Upper lobe of right lung (tissue), 1 donor: ENCODE data around the gene MCM9. TPM values are rescaled to one million over a fixed set of nuclear protein-coding genes. Genes with fewer than 3 reads are reported as not detected.

Experiments
- ATAC-seq: fragments of 200-7000 bp; cut with Tn5 transposase; one replicate; pipeline ENCODE4 v1.9.1; 2020; ENCODE audit warnings: mild to moderate bottlenecking, moderate library complexity
- DNase-seq: peaks from one replicate; pipeline ENCODE4 v3.0.0-alpha.2; 2020
- H3K27ac ChIP-seq: fragments of 200-600 bp; one replicate; pipeline ENCODE4 v1.8.0; 2022
- H3K27me3 ChIP-seq: fragments of 200-600 bp; one replicate; pipeline ENCODE4 v1.8.0; 2022; ENCODE audit warnings: mild to moderate bottlenecking
- H3K36me3 ChIP-seq: fragments of 200-600 bp; one replicate; pipeline ENCODE4 v1.8.0; 2022
- H3K4me1 ChIP-seq: fragments of 200-600 bp; one replicate; pipeline ENCODE4 v1.8.0; 2022
- H3K4me3 ChIP-seq: fragments of 200-600 bp; one replicate; pipeline ENCODE4 v1.8.0; 2022; ENCODE audit warnings: mild to moderate bottlenecking
- H3K9me3 ChIP-seq: fragments of 200-600 bp; one replicate; pipeline ENCODE4 v1.8.0; 2022
- CTCF ChIP-seq: fragments of 200-600 bp; IDR thresholded peaks from one replicate; pipeline ENCODE4 v1.8.0; 2022; ENCODE audit warnings: antibody characterized with exemption
- intact Hi-C: fragments of 100-400 bp; cut with DNase I; formaldehyde crosslinking; loops from one replicate; pipeline ENCODE4 v1.11.0; 2022
- long read RNA-seq: library from polyadenylated mRNA; unstranded; transcript quantifications from one replicate; pipeline ENCODE4 v2.0.0, GENCODE V29; 2021
- total RNA-seq: library from RNA; stranded (reverse); fragmentation: NEBNext Ultra II Directional; extraction: Animal tissue kit (Norgen Biotek cat#: 25700); gene quantifications from one replicate; pipeline ENCODE4 v1.2.1, GENCODE V29; 2021
- donor health status: DM: no; HTN: yes; CAD: no; lungs with severe emphysema.

Gene MCM9
- total RNA-seq = 19.5 TPM
- long read RNA-seq, full-length matches to known transcripts = 7 of 25 reads
- long read RNA-seq, partial matches to known transcripts = 3 of 25 reads
- long read RNA-seq, other reads (novel, unspliced or antisense) = 15 of 25 reads

GRCh38 chr6:118934461-118935330 is at the start of gene MCM9:
Gene MCM9, minus strand, starts transcription at chr6:118935159. Its CDS starts 3,436 bp downstream, at chr6:118931723.
- peaks cover 17% of the 10 kb centered on the region for H3K36me3 ChIP-seq
- ATAC-seq = peak; percentile 98
- H3K4me1 ChIP-seq = peaks cover 4% of the 10 kb centered on the region
- intact Hi-C loops = no loop called here
- H3K27ac ChIP-seq = peak within 1 kb of the TSS; percentile 97
- DNase-seq = peak; percentile 96
- H3K4me3 ChIP-seq = peak within 1 kb of the TSS; percentile 96
- TF ChIP-seq CTCF = no peak
- no peaks in the 10 kb centered on the region for H3K27me3 ChIP-seq
- H3K9me3 ChIP-seq = no peaks in the 10 kb centered on the region

DNA sequence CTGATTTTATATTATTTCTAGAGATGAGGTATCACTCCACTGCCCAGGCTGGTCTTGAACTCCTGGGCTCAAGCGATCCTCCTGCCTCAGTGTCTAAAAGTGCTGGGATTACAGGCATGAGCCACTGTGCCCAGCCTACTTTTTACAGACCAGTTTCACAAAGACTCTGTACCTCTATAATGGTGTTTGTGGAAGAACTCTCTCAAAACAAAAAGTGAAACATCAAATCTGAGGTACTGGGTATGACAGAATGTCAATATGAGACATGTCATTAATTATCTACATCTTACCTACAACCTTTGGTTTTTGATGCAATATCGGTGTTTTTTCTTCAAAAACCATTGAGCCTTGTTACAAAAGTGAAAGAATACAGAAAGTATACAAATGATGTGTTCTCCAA is 49.4 kb upstream of the MCM9 start:
- no peaks in the 10 kb centered on the region for H3K36me3 ChIP-seq
- H3K27me3 ChIP-seq = no peaks in the 10 kb centered on the region
- H3K27ac ChIP-seq = no peak overlapping the region
- no peak overlapping the region for H3K4me3 ChIP-seq
- H3K4me1 ChIP-seq = no peaks in the 10 kb centered on the region
- ATAC-seq (no peak), DNase-seq (no peak)
- intact Hi-C loops = no loop called here
- H3K9me3 ChIP-seq = no peaks in the 10 kb centered on the region
- TF ChIP-seq CTCF = no peak

- DNase-seq = no peak
- intact Hi-C loops = no loop called here
- ATAC-seq = no peak
- H3K9me3 ChIP-seq = no peaks in the 10 kb centered on the region
- H3K27me3 ChIP-seq = no peaks in the 10 kb centered on the region
- H3K4me1 ChIP-seq = no peaks in the 10 kb centered on the region
- H3K27ac ChIP-seq = no peak overlapping the region
- H3K4me3 ChIP-seq = no peak overlapping the region
- no peaks in the 10 kb centered on the region for H3K36me3 ChIP-seq
- no peak for TF ChIP-seq CTCF
These were observed 47.6 kb upstream of the MCM9 start for GRCh38 chr6:118982575-118982911.

DNA sequence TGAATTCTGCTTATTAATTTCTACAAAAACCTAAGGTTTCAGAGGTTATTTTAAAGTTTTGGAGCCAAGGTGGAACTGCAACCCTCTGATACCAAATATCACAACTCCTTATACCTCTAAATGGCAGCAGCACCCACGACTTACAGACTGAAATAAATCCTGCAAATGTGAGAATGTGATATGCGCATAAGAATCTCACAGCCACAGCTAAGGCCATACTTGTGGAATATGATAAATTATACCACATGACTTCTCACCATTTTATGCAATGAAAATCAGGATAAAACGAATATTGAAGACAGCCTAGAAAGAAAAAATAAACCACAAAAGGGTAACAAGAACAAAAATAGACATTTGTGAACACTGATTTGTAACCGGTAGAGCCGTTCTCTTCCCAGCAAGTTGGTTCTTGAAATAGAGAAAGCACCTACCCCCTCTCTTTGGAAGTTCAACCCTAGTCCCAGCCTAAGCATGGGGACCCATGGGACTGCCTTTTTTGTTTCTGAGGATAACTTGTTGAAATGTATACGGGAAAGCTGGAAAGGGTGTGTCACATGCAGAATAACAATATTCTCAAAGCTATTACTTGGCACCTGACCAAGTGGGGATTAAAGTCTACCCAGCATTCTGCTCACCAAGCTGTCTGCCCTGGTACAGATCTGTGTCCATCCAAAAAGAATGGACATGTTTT is 47.1 kb upstream of the MCM9 start:
- no peaks in the 10 kb centered on the region for H3K4me1 ChIP-seq
- no peak overlapping the region for H3K27ac ChIP-seq
- intact Hi-C loops = no loop called here
- ATAC-seq (no peak), DNase-seq (no peak)
- TF ChIP-seq CTCF = no peak
- H3K36me3 ChIP-seq = no peaks in the 10 kb centered on the region
- H3K4me3 ChIP-seq = no peak overlapping the region
- no peaks in the 10 kb centered on the region for H3K27me3 ChIP-seq
- H3K9me3 ChIP-seq = no peaks in the 10 kb centered on the region

- Histone ChIP-seq H3K27me3 (no peaks in the 10 kb centered on the region), H3K9me3 (no peaks in the 10 kb centered on the region), H3K27ac (no peak overlapping the region), H3K4me3 (no peak overlapping the region), H3K4me1 (no peaks in the 10 kb centered on the region), H3K36me3 (no peaks in the 10 kb centered on the region)
- no peak for ATAC-seq
- intact Hi-C loops = no loop called here
- no peak for TF ChIP-seq CTCF
- DNase-seq = peak; percentile 66
These were observed 45.1 kb upstream of the MCM9 start for GRCh38 chr6:118980063-118980462.
